Stimulated activated CD8-positive, alpha-beta memory T cell treated with anti-CD3 and anti-CD28 coated beads, Interleukin-4, amount 100 ng/mL, for 48 hours (primary cell): Measurements from ENCODE around the gene TSPAN10.

Source experiments
- DNase-seq: peaks from one replicate; pipeline ENCODE4 v3.0.0-alpha.2; 2020

The TSPAN10 gene

GRCh38 chr17:81665205-81666091 lies 28.5 kb downstream of the TSPAN10 start:
- peak; percentile 76 for DNase-seq

DNA sequence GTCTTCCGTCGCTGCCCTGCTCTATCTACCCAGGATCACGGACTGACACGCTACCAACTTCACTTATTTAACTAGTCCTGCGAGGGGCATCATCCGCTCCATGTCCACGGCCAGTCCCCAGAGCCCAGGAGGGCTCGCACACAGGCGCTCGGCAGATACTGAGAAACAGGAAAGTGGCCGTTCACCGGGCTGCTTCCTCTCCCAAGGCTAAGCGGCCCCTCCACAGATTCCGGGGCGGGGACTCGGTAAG lies 29.0 kb downstream of the TSPAN10 start:
- no peak for DNase-seq

GRCh38 chr17:81666342-81667191 lies 29.6 kb downstream of the TSPAN10 start, which contains the start of the genes CCDC137 and OXLD1:
CCDC137 (plus strand) TSS chr17:81666737; CDS start chr17:81666767, 30 bp downstream.
OXLD1 (minus strand) TSS chr17:81666605; CDS start chr17:81666577, 28 bp downstream.
- peak; percentile 95 for DNase-seq

- DNase-seq = peak; percentile 35
Observed at GRCh38 chr17:81667754-81668153, 30.8 kb downstream of the TSPAN10 start.

DNA sequence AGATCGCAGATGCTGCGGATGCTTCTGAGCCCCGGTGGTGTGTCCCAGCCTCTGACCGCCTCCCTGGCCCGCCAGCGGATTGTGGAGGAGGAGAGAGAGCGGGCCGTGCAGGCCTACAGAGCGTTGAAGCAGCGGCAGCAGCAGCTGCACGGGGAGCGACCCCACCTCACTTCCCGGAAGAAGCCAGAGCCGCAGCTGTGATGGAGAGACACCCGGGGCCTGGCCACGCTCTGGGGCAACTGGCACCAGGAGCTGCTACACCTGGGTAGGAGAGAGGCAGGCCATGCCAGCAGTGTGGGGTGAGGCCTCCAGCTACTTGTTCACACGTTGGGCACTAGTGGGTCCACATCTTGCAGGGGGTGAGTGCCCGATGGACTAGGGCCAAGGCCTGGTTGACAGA lies 35.5 kb downstream of the TSPAN10 start:
- no peak for DNase-seq

GRCh38 chr17:81672954-81673353 lies 36.0 kb downstream of the TSPAN10 start:
- no peak for DNase-seq

DNA sequence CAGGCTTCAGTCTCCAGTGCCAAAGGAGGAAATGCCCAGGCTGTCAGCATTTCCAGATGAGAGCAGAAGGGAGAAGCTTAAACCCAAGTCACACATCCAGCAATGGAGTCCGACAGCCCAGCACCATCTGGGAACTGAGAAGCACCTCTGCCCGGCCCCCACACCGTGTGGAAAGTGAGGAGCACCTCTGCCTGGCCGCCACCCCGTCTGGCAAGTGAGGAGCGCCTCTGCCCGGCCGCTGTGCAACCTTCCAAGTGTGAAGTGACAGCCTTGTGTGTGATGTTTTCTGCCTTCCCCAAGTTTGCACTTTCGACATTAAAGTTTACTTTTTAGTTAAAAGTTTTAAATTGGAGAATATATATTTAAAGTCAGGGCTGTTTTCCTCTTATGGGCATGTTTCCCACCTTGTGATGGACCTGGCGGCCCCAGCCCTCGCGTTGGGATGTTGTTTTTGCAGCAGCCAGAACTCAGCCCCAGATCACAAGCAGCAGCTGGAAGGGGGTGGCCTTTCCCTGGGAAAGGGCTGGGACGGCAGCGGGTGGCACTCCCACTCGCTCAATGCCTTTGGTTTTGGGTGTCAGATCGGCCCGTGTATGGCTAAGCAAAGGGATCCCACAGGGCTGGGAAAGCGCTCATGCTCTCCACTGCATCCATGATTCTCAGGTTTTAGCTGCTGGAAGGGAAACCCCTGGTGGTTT lies 36.7 kb downstream of the TSPAN10 start:
- DNase-seq = no peak

DNA sequence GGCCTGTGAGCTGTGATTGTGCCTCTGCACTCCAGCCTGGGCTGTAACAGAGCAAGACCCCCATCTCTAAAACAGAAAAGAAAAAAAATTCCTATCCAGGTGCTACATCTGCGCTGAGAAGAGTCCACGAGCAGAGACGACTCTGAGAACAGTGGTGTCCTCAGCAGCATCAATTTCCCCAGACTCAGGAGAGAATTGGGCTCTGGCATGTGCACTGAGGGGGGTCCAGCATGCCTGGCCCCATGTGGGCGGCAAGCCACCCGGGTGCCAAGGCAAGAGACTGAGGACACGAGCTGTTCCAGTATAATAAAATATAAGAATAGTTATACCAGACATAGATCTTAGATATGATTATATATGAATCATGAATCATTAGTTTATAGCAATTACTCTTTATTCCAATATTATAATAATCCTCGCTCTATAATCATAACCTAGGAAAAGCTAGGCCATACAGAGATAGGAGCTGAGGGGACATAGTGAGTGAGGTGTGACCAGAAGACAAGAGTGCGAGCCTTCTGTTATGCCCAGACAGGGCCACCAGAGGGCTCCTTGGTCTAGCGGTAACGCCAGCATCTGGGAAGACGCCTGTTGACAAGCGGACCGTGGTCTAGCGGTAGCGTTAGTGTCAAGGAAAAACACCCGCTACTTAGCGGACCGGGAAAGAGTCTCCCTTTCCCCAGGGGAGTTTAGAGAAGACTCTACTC lies 38.7 kb downstream of the TSPAN10 start:
- DNase-seq = peak; percentile 45

DNA sequence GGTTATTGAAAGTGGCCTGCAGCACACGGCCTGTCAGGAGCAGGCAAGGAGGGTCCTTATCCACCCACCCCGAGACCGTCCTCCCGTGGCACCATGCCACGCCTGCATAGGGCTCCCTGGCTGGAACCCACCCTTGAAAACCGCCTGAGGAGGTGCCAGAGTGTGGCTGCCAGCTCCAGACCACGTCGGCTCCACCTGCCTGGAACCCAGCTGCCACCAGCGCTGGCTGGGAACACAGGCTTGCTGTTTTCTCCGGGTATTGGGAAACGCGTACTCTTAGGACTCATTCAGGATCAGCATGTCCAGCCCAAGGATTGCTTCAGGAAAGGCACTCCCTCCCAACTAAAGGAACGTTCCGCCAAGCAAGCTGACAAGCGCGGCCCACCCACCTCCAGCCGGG lies 39.9 kb downstream of the TSPAN10 start:
- no peak for DNase-seq

- DNase-seq = no peak
Observed at GRCh38 chr17:81680150-81680549, 43.2 kb downstream of the TSPAN10 start.

DNA sequence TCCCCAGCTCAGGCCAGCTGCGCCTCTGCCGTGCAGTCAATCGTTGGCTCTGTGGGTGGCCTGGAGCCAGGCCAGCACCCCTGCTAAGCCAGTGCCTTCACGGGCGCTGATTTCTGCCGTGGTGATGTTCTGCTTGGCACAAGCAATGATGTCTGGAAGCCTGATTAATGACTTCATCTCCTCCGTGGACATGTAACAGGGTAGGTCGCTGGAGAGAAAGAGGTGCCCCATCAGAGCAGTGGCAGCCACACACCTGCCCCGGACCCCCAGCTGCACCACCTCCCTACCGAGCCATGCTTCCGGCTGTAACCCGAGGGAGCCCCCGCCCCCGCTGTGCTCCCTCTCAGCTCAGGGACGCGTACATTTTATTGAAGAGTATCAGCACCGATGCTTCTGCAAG lies 44.7 kb downstream of the TSPAN10 start:
- DNase-seq = no peak

DNA sequence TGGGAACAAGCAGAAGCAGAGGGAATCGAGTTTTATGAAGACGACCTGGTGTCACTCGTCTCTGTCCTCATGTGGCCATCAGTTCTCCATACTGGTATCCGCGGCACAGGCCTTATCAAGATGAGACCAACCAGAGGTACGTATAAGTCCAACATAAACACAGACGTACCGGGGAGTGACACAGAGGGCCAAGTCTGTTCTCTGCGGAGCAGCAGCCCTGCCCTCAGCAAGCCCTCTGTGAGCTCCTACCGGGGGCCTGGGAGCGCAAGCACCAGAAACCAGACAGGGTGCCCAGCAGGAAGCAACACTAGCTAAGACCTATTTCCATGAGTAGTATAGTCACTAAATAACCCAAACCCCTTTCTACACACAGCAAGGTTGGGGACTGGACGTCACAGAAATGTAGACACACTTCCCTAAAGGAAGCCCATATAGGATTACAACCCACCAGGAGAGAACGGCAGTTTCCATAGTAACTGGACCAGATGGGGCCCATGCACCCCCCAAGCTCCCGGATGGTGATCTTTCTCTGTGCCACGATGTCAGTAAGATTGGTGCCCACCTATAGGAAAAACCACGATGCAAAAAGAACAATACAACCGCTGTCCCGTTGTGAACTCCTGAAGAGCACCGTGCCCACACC lies 45.7 kb downstream of the TSPAN10 start:
- DNase-seq = no peak

GRCh38 chr17:81683208-81683583 lies 46.2 kb downstream of the TSPAN10 start:
- DNase-seq = no peak

- peak; percentile 98 for DNase-seq
Observed at GRCh38 chr17:81683584-81684441, 46.8 kb downstream of the TSPAN10 start, which contains the start of the genes ARL16 and HGS. ARL16 (minus strand) TSS chr17:81683797; CDS start chr17:81683753, 44 bp downstream. HGS (plus strand) TSS chr17:81684011; CDS start chr17:81684067, 56 bp downstream.

GRCh38 chr17:81684442-81684911 lies 47.5 kb downstream of the TSPAN10 start:
- DNase-seq = no peak

GRCh38 chr17:81685108-81685507 lies 48.1 kb downstream of the TSPAN10 start:
- DNase-seq = peak; percentile 76

DNA sequence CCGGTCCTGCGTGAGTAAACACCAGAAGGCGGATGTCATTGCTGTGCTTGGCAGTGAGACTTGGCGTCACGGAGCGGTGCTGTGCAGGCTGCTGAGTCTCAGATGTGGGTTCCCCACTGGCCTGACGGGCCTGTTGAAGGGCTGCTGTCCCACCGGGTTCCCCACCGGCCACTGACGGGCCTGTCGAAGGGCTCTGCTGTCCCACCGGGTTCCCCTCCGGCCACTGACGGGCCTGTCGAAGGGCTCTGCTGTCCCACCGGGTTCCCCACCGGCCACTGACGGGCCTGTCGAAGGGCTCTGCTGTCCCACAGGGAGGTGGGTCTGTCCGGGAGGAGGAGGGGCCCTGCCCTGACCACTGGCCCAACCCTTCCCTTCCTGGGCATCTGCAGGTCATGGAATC lies 49.6 kb downstream of the TSPAN10 start:
- DNase-seq = no peak

DNA sequence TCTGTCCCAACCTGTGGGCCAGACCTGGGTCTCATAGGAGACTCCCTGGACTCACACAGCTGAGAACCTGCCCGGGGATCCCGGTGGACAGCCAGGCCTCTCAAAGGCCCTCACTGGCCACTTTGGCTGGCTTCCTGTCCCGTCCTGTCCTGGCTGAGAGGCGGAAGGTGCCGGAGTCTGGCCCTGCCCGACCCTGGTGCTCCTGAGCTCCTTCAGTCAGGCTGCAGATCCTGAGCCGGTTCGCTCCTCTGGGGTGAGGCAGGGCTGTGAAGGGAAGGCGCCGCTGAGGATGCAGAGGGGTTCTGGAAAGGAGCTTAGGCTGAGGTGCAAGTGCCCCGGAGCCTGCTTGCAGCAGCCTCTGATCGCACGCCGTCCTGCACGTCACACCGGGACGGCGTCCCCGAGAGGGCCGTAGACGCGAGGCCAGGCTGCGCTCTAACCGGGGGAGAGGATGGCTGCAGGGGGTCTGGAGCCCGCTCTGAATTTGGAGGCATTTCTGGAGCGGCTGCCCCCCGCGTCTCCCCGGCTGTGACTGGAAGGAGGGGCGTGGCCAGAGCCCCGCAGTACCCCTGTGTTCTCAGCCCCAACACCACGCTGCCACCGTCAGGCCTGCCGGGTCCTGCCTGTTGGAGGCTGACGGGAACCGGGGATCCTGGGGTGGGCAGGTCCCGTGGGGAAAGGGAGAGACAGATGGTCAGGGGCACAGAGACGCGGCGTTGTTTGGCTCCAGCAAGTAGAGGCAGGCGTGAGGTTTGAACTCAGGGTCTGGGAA lies 51.0 kb downstream of the TSPAN10 start:
- DNase-seq = no peak

GRCh38 chr17:81688616-81689015 lies 51.6 kb downstream of the TSPAN10 start:
- no peak for DNase-seq

DNA sequence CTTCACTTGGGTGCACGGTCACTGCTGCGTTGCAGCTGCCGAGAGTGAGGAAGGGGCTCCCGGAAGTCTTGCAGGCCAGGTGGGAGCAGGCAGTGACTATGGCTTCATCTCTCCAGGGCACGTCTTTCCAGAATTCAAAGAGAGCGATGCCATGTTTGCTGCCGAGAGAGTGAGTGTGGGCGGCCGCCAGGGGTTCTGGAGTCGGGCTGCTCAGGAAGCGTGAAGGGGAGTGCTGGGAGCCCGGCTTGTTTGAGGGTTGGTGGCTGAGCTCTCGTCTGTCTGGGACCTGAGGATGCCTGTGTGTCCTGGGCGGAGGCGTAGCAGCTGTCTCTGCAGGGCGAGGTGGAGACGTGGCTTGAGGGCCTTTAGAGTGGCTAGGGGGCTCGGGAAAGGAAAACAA lies 53.1 kb downstream of the TSPAN10 start:
- no peak for DNase-seq
